NCI-H526 treated with DMSO at 0.1 percent for 48 hours (cell line): ENCODE results near the gene CRP.
"Not testable (repeated sequence)": the region's sequence is repeated elsewhere in the genome, so short reads cannot be mapped to it uniquely, and the experiment has no call there.

Experiments
- DNase-seq: peaks from one replicate; lab custom pipeline; 2025; lab: John Stamatoyannopoulos, UW

CRP gene

DNA sequence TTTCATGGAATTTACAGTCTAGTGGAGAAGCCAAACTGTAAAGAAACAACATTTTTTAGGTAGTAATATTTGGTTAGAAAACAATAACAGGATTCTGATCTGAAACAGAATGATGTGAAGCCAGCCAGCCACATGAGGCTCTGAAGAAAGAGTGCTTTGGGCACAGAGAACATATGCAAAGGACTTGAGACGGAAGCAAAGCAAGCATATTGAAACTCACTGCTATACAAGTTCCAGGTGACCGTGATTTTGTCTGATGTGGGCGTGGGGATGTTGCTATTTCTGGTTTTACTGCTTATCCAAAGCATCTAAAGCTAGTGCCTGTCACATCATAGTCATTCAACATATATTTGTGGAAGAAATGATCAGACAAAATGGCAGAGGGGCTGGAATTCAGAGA lies 14.7 kb downstream of the CRP start:
- DNase-seq: no peak

DNA sequence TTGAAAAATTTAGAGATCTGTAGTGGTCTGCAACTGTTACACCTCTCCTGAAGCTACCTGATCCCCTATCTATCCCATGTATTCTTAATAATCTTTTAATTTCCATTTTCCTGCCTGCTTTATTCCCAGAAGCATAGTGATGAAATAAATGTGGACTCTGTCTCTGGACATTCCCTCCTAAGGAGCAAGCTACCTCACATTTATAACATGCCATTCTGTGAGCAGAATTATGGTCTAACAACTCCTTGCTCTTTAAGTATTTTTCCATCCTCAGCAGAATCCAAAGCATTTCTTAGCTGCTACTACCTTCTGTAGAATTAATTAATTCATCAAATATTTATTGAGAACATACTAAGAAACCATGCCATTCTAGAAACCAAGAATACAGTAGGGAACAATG lies 15.1 kb downstream of the CRP start:
- no peak for DNase-seq

DNA sequence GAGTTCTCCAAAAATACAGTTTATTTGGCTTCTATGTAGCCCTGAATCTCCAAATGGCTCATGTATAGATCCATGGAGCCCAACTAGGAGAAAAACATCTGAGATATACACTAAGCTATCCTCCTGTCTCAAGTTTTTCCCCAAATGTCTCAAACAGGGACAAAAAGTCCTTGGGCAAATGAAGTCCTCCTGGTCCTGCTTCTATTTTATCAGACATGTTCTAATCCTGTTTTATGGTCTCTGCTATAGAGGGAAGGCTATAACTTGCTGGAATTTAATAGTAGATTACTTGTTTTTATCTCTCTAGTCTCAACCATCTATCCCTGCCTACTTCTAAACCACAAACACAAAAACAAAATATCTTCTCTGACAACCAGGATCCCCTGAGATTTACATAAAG lies 26.9 kb downstream of the CRP start:
- no peak for DNase-seq

DNA sequence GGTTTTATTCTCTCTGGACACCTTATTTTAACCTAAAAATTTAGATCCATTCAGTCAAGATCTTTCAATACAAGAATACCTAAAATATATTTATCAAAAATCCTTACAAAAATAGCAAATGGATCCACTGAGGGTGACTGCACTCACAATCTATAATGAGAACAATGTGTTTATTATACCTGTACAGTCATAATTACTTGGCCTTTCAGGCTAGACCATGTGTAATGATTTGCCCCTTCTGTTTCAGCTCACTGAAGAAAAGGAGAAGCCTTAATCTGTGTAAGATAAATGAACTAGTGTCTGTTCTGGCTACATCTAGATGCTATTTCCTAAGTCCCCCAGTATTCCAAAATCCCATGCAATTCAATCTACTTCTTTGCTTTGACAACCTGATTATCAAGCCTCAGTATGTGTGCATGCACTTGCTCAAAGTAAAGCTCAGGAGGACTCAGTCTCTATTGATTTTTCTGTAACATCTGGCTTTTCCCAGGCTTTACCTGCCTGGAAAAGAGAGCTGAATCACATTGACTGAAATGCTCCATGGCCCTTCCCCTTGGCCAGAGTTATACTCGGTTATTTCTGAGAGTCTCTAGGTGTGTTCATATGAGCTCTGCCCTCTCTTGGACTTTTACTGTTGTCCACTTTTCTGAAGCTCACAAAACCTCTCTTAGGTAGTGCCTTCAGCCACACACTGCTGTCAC lies 27.6 kb downstream of the CRP start:
- DNase-seq: no peak

DNA sequence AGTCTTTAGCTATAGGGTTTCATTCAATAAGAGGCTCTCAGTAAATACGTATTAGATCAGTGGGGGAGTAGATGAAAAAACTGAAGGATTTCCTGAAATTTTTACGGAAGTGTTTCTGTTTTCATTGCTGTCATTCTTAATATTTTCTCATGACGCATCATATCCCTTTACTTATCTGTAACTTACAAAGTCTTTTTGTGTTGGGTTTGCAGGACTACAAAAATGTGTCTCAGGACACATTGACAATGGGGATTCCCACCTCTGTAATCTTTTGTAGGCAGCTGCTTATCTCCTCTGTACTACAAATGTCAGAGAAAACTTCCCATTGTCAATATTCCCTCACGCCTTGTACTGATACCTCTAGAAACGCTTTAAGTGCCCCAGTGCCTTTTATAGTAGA lies 35.5 kb downstream of the CRP start:
- DNase-seq: no peak

DNA sequence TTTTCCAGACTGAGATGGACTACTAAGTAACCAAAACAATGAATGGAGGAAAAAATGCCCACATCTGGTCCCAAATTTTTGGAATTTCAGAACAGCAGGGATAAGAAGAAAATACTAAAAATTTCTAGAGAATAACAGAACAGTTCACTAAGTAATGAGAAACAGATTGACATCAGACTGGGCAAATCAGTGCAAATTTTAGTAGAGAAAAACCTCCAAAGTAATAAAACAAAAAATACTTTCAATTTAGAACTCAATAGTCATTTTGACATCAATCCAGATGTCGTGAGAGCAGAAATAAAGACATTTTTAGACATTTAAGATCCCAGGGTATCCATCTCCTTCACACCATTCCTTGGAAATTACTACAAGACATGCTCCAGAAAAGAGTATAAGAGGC lies 39.3 kb downstream of the CRP start:
- DNase-seq: no peak

DNA sequence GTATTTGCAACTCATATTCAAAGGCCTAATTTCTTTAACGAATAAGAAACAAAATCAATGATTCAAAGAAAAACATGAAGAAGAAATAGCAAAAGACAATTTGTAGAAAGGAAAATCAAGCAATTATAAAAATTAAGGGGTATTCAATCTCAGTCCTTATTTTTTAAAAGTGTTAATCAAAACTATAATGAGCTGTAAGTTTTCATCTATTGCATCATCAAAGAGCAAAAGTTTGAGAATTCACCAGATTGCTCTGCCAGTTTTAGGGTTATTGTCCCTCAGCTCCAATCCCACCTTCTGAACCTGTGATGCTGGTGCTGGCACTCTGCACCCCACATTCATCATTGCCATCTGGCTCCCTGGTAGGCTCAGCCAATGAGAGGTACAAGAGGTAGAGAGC lies 42.0 kb downstream of the CRP start:
- DNase-seq: not testable (repeated sequence)

DNA sequence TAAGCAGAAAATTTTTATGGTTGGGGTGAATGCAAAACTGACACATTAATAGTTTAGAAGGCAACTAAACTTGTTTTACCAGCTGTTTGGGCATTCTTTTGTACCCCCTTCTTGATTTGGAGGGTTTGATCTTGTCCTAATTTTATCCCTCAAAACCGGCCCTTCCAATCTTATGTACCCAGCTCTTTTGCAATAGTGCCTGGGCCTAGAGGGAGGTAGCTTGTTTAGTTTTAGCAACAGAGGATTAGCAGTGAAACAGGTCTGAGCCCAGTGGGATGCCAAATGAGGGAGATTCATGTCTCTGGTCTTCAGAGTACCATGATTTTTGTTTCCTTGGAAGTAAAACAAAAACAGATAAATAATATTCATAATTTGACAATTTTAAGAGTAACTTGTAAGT lies 45.1 kb downstream of the CRP start:
- no peak for DNase-seq

DNA sequence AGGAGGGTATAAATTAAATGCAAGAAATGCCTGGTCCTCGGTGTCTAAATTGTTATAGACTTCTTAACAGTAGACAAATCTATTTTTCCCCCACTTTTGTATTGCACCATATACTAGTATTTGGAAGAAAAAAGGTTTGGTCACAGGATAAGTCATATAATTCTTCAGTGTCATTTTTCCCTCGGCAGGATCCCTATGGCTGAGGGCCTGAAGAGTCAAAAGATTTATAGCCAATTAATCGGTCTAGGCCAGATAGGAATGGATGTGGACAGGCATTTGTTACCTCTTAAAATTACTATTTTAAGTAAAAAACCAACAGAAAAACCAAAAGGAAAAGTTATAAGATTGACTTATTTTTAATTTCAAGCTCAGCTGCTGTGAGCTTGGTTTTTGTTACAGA lies 45.6 kb downstream of the CRP start:
- no peak for DNase-seq

DNA sequence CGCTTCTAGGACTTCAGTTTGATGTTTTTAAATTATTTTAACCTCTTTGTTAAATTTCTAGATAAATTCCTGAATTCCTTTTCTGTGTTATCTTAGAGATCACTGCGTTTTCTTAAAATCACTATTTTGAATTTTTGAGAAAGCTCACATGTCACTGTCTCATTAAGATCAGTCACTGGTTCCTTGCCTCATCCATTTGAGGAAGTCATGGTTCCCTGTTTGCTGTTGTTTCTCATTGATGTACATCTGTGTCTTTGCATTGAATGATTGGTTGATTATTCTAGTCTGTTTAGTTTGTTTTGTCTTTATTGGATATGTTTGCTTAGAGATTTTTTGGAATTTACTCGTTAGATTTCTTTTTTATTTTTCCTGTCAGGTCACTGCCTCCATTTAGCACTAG lies 50.1 kb downstream of the CRP start:
- DNase-seq: no peak

DNA sequence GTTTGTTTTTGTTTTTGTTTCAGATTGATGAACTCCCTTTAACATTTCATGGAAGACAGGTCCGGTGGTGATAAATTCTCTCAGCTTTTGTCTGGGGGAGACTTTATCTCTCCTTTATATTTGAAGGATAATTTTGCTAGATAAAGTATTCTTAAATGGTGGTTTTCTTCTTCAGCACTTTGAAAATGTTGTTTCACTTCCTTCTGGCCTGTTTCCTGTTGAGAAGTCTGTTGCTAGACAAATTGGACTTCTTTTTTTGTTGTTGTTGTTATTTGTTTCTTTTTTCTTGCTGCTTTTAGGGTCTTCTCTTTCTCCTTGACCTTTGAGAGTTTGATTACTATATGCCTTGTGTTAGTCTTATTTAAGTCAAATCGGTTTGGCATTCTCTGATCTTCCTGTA lies 50.8 kb downstream of the CRP start:
- no peak for DNase-seq
